BLaER1 treated with 17β-estradiol and CSF1 and Interleukin-3, amounts not matched to agents 10 nM and 100 nM (cell line): ENCODE measurements around the gene NELL1.
A peak's percentile ranks its signal among the peaks of the same experiment; 100 is the strongest.

Source experiments
- H3K27ac ChIP-seq, 11 experiments: shearing (Covaris generic); formaldehyde crosslinking; 2 replicates each; pipeline ENCODE4 v1.8.1; 2022
- H3K27me3 ChIP-seq, 11 experiments: shearing (Covaris generic); formaldehyde crosslinking; 2 replicates each; pipeline ENCODE4 v1.8.1; 2022
- H3K36me3 ChIP-seq, 11 experiments: shearing (Covaris generic); formaldehyde crosslinking; 2 replicates each; pipeline ENCODE4 v1.8.1; 2022
- H3K4me1 ChIP-seq, 10 experiments: shearing (Covaris generic); formaldehyde crosslinking; 2 replicates each; pipeline ENCODE4 v1.8.1; 2022
- H3K4me2 ChIP-seq, 11 experiments: shearing (Covaris generic); formaldehyde crosslinking; 2 replicates each; pipeline ENCODE4 v1.8.1; 2022
- H3K4me3 ChIP-seq, 10 experiments: shearing (Covaris generic); formaldehyde crosslinking; 2 replicates each; pipeline ENCODE4 v1.8.1; 2022
- H3K9ac ChIP-seq, 11 experiments: shearing (Covaris generic); formaldehyde crosslinking; 2 replicates each; pipeline ENCODE4 v1.8.1; 2022
- H3K9me3 ChIP-seq, 11 experiments: shearing (Covaris generic); formaldehyde crosslinking; replicated peaks in 1 of 11; 2 replicates each; pipeline ENCODE4 v1.8.1; 2022
- H4K20me1 ChIP-seq, 11 experiments: shearing (Covaris generic); formaldehyde crosslinking; 2 replicates each; pipeline ENCODE4 v1.8.1; 2022
- Cebpa-rat ChIP-seq, 11 experiments: shearing (Covaris generic); IDR thresholded peaks; 2 replicates each; pipeline ENCODE4 v1.8.1; 2022

The NELL1 gene

GRCh38 chr11:20656901-20657300 is 12.5 kb upstream of the NELL1 start:
- TF ChIP-seq Cebpa-rat (IDR thresholded peaks at IDR 0.05) = no peak
- H3K4me2 ChIP-seq = peak overlapping the region in 7 of 11 experiments; percentile 14 to 80 (median 41); a peak in 12 of 22 replicates

GRCh38 chr11:20658135-20658534 is 11.3 kb upstream of the NELL1 start:
- Histone ChIP-seq H3K9me3 (peaks cover 9 to 15% (median 11%) of the 10 kb centered on the region in 11 experiments), H3K9ac (no peak overlapping the region), H3K27ac (no peak overlapping the region), H4K20me1 (no peaks in the 10 kb centered on the region), H3K4me3 (no peak overlapping the region), H3K27me3 (no peaks in the 10 kb centered on the region), H3K36me3 (no peaks in the 10 kb centered on the region), H3K4me1 (peaks cover 0 to 82% (median 57%) of the 10 kb centered on the region in 10 experiments; a peak in 16 of 20 replicates), H3K4me2 (peak overlapping the region in 5 of 11 experiments; percentile 8 to 80 (median 22); a peak in 7 of 22 replicates)
- no peak for TF ChIP-seq Cebpa-rat (IDR thresholded peaks at IDR 0.05)

More at GRCh38 chr11:20656901-20657300, 12.5 kb upstream of the NELL1 start:
- Histone ChIP-seq H3K27me3 (no peaks in the 10 kb centered on the region), H3K4me3 (no peak overlapping the region), H3K27ac (no peak overlapping the region), H3K4me1 (peaks cover 0 to 91% (median 69%) of the 10 kb centered on the region in 10 experiments; a peak in 16 of 20 replicates), H3K9me3 (peaks cover 2 to 4% (median 3%) of the 10 kb centered on the region in 11 experiments), H3K9ac (no peak overlapping the region), H3K36me3 (no peaks in the 10 kb centered on the region), H4K20me1 (no peaks in the 10 kb centered on the region)

GRCh38 chr11:20661445-20661844 is 7.9 kb upstream of the NELL1 start:
- no peaks in the 10 kb centered on the region for H3K27me3 ChIP-seq
- peaks cover 9 to 16% (median 11%) of the 10 kb centered on the region in 11 experiments for H3K9me3 ChIP-seq
- no peaks in the 10 kb centered on the region for H4K20me1 ChIP-seq
- peaks cover 0 to 48% (median 28%) of the 10 kb centered on the region in 10 experiments; a peak in 13 of 20 replicates for H3K4me1 ChIP-seq
- H3K9ac ChIP-seq = no peak overlapping the region
- H3K4me3 ChIP-seq = no peak overlapping the region
- TF ChIP-seq Cebpa-rat (IDR thresholded peaks at IDR 0.05) = peak in 1 of 11 experiments; percentile 48; a peak in 1 of 22 replicates
- no peaks in the 10 kb centered on the region for H3K36me3 ChIP-seq
- H3K27ac ChIP-seq = peak overlapping the region in 2 of 11 experiments; percentile 7 to 49; a peak in 2 of 22 replicates
- peak overlapping the region in 9 of 11 experiments; percentile 8 to 72 (median 58); a peak in 14 of 22 replicates for H3K4me2 ChIP-seq

- no peaks in the 10 kb centered on the region for H4K20me1 ChIP-seq
- H3K4me1 ChIP-seq = peaks cover 0 to 44% (median 24%) of the 10 kb centered on the region in 10 experiments; a peak in 13 of 20 replicates
- H3K9ac ChIP-seq = no peak overlapping the region
- no peak overlapping the region for H3K4me3 ChIP-seq
- H3K27me3 ChIP-seq = peaks cover 0 to 3% (median 0%) of the 10 kb centered on the region in 11 experiments; a peak in 1 of 22 replicates
- H3K9me3 ChIP-seq = peaks cover 9 to 20% (median 11%) of the 10 kb centered on the region in 11 experiments
- no peak; a peak in 1 of 22 replicates for TF ChIP-seq Cebpa-rat (IDR thresholded peaks at IDR 0.05)
- H3K36me3 ChIP-seq = no peaks in the 10 kb centered on the region
- H3K4me2 ChIP-seq = peak overlapping the region in 8 of 11 experiments; percentile 8 to 72 (median 58); a peak in 11 of 22 replicates
- peak overlapping the region in 1 of 11 experiments; percentile 38; a peak in 1 of 22 replicates for H3K27ac ChIP-seq
Measured at GRCh38 chr11:20661850-20662249, 7.5 kb upstream of the NELL1 start.

- Histone ChIP-seq H3K4me1 (peaks cover 31 to 47% (median 43%) of the 10 kb centered on the region in 10 experiments), H3K4me2 (peak overlapping the region; percentile 92 to 100 (median 100)), H3K4me3 (peak overlapping the region; percentile 55 to 76 (median 67); a peak in 19 of 20 replicates), H3K27ac (no peak overlapping the region), H3K9ac (peak overlapping the region in 3 of 11 experiments; percentile 66 to 77 (median 69); a peak in 5 of 22 replicates), H3K27me3 (peaks cover 48 to 60% (median 52%) of the 10 kb centered on the region in 11 experiments), H3K36me3 (no peaks in the 10 kb centered on the region), H3K9me3 (peaks cover 0 to 11% (median 0%) of the 10 kb centered on the region in 11 experiments; a peak in 3 of 22 replicates), H4K20me1 (peaks cover 0 to 27% (median 13%) of the 10 kb centered on the region in 11 experiments; a peak in 7 of 22 replicates)
- TF ChIP-seq Cebpa-rat (IDR thresholded peaks at IDR 0.05) = no peak
Measured at GRCh38 chr11:20668131-20668809, 1.1 kb upstream of the NELL1 start.

GRCh38 chr11:20669820-20670684 is 666 bp downstream of the NELL1 start:
- Histone ChIP-seq H3K36me3 (no peaks in the 10 kb centered on the region), H3K4me3 (peak overlapping the region; percentile 55 to 76 (median 67)), H4K20me1 (peaks cover 0 to 27% (median 13%) of the 10 kb centered on the region in 11 experiments; a peak in 7 of 22 replicates), H3K27ac (no peak overlapping the region), H3K4me2 (peak overlapping the region; percentile 92 to 100 (median 100)), H3K9me3 (peaks cover 0 to 11% (median 0%) of the 10 kb centered on the region in 11 experiments; a peak in 3 of 22 replicates), H3K9ac (peak overlapping the region; percentile 39 to 77 (median 61); a peak in 20 of 22 replicates), H3K4me1 (peaks cover 31 to 47% (median 43%) of the 10 kb centered on the region in 10 experiments), H3K27me3 (peaks cover 48 to 60% (median 52%) of the 10 kb centered on the region in 11 experiments)
- no peak for TF ChIP-seq Cebpa-rat (IDR thresholded peaks at IDR 0.05)

GRCh38 chr11:20670932-20671403 is 1.6 kb downstream of the NELL1 start:
- Histone ChIP-seq H3K4me2 (peak overlapping the region; percentile 92 to 100 (median 100)), H3K9ac (peak overlapping the region in 3 of 11 experiments; percentile 66 to 77 (median 69); a peak in 6 of 22 replicates), H3K27me3 (peaks cover 48 to 60% (median 52%) of the 10 kb centered on the region in 11 experiments), H3K36me3 (no peaks in the 10 kb centered on the region; a peak in 1 of 22 replicates), H4K20me1 (peaks cover 0 to 27% (median 13%) of the 10 kb centered on the region in 11 experiments; a peak in 7 of 22 replicates), H3K4me3 (peak overlapping the region; percentile 55 to 76 (median 67)), H3K9me3 (peaks cover 0 to 8% (median 0%) of the 10 kb centered on the region in 11 experiments; a peak in 3 of 22 replicates), H3K4me1 (peaks cover 31 to 47% (median 43%) of the 10 kb centered on the region in 10 experiments), H3K27ac (no peak overlapping the region)
- TF ChIP-seq Cebpa-rat (IDR thresholded peaks at IDR 0.05) = no peak
